GM19395 (cell line): Measurements from ENCODE around the gene SRSF11.
"Not testable (repeated sequence)": the region's sequence is repeated elsewhere in the genome, so short reads cannot be mapped to it uniquely, and the experiment has no call there.

Experiments
- ATAC-seq: cut with Tn5 transposase; IDR thresholded peaks from one replicate; pipeline ENCODE4 v1.9.1; 2021; ENCODE audit warnings: mild to moderate bottlenecking, moderate library complexity; ENCODE audit not compliant: unreplicated experiment

SRSF11 gene

GRCh38 chr1:70221238-70222121 lies at the start of gene SRSF11:
Gene SRSF11 (plus strand): TSS chr1:70221380. CDS start chr1:70221637, 257 bp downstream.
- peak; percentile 94 for ATAC-seq

GRCh38 chr1:70171512-70171911 lies 49.7 kb upstream of the SRSF11 start:
- no peak for ATAC-seq

- not testable (repeated sequence) for ATAC-seq
Measured at GRCh38 chr1:70185181-70185580, 36.0 kb upstream of the SRSF11 start.

- no peak for ATAC-seq
Measured at GRCh38 chr1:70188522-70188921, 32.7 kb upstream of the SRSF11 start.

- no peak for ATAC-seq
Measured at GRCh38 chr1:70190180-70190579, 31.0 kb upstream of the SRSF11 start.

GRCh38 chr1:70192446-70192845 lies 28.7 kb upstream of the SRSF11 start:
- ATAC-seq, result not testable (repeated sequence)

- no peak for ATAC-seq
Measured at GRCh38 chr1:70194601-70195000, 26.6 kb upstream of the SRSF11 start.

- peak; percentile 89 for ATAC-seq
Measured at GRCh38 chr1:70195342-70195741, 25.8 kb upstream of the SRSF11 start.

- ATAC-seq, result no peak
Measured at GRCh38 chr1:70196333-70196732, 24.8 kb upstream of the SRSF11 start.

GRCh38 chr1:70200065-70200464 lies 21.1 kb upstream of the SRSF11 start:
- ATAC-seq, result no peak

GRCh38 chr1:70202173-70202758 lies 18.9 kb upstream of the SRSF11 start:
- ATAC-seq, result no peak

- ATAC-seq, result no peak
Measured at GRCh38 chr1:70204139-70204538, 17.0 kb upstream of the SRSF11 start.

GRCh38 chr1:70204600-70204999 lies 16.6 kb upstream of the SRSF11 start:
- ATAC-seq, result no peak

GRCh38 chr1:70205071-70205433 lies 16.1 kb upstream of the SRSF11 start:
- ATAC-seq, result peak; percentile 46

- ATAC-seq, result peak; percentile 86
Measured at GRCh38 chr1:70205434-70206118, 15.6 kb upstream of the SRSF11 start, which contains the start of gene LRRC40. Gene LRRC40 (minus strand): TSS chr1:70205579. CDS start chr1:70205540, 39 bp downstream.

- ATAC-seq, result not testable (repeated sequence)
Measured at GRCh38 chr1:70206833-70207232, 14.3 kb upstream of the SRSF11 start.

- ATAC-seq, result no peak
Measured at GRCh38 chr1:70207492-70207891, 13.7 kb upstream of the SRSF11 start.

- ATAC-seq, result no peak
Measured at GRCh38 chr1:70208292-70208691, 12.9 kb upstream of the SRSF11 start.

GRCh38 chr1:70210820-70211219 lies 10.4 kb upstream of the SRSF11 start:
- ATAC-seq, result no peak

GRCh38 chr1:70211541-70211940 lies 9.6 kb upstream of the SRSF11 start:
- ATAC-seq, result no peak

GRCh38 chr1:70220015-70220414 lies 1.2 kb upstream of the SRSF11 start:
- ATAC-seq, result no peak
